HFFc6 (cell line): Measurements from ENCODE around the gene STRN. TPM values are rescaled to one million over a fixed set of nuclear protein-coding genes. Genes with fewer than 3 reads are reported as not detected.

Source experiments
- DNase-seq: peaks from one replicate; pipeline ENCODE4 v3.0.0-alpha.2; 2018
- H3K27ac Mint-ChIP-seq: 2 replicates; pipeline ENCODE4 v1.8.0; 2020; ENCODE audit warnings: mild to moderate bottlenecking, mixed read lengths
- H3K27me3 Mint-ChIP-seq: 2 replicates; pipeline ENCODE4 v1.8.0; 2021; ENCODE audit warnings: mild to moderate bottlenecking, moderate library complexity, mixed read lengths; ENCODE audit not compliant: insufficient read depth
- H3K36me3 Mint-ChIP-seq: 2 replicates; pipeline ENCODE4 v1.8.0; 2021; ENCODE audit warnings: low read depth, mixed read lengths
- H3K4me1 Mint-ChIP-seq: 2 replicates; pipeline ENCODE4 v1.8.0; 2020; ENCODE audit warnings: low read depth, mixed read lengths
- H3K4me3 Mint-ChIP-seq: 2 replicates; pipeline ENCODE4 v1.8.0; 2020; ENCODE audit warnings: mild to moderate bottlenecking, moderate library complexity, mixed read lengths
- H3K9me3 Mint-ChIP-seq: 2 replicates; pipeline ENCODE4 v1.8.0; 2020; ENCODE audit warnings: mild to moderate bottlenecking, mixed read lengths
- total RNA-seq, 6 experiments: library from RNA; stranded (reverse); fragmentation: NEBNext Ultra II Directional; extraction: Animal tissue kit (Norgen Biotek cat#: 25700); gene quantifications; 2 replicates in 1 of 6; 3 replicates in 5 of 6; pipeline ENCODE4 v1.2.3, GENCODE V29; 2021
- TF ChIP-seq, protein P1 (sequence below): fragments of 200-600 bp; sonication (generic); IDR thresholded peaks from 2 replicates; pipeline ENCODE4 v1.5.0; 2021; ENCODE audit warnings: antibody characterized with exemption, mild to moderate bottlenecking

STRN gene
- total RNA-seq, 6 experiments from 2014 or later, result 15.4 to 22.4 (median 20.0) TPM

DNA sequence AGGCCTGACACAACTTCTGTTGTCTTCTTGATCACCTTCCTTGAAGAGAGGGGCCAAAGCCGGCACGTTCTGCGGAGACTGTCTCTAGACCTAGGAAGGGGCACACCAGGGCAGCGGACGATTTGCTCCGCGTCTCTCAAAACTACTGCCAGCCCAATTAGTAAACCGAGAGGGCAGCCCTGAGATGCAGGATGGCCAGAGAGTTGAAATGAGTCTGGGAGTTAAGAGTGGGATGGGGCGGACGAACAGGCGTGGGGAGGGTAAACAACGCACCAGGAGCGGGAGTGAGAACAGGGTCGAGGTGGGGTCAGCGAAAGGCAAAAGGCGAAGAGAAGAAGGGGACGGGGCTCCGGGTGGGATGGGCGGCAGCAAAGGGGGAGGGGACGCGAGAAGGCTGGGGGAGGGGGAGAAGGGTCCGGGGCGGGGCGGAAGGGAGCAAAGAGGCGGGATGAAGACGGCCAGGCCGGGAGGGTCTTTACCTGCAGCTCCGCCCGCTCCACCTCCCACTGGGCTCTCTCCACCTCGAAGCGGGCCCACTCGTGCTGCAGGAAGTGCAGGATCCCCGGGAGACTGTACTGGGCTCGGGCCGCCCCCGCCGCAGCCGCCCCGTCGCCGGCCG lies 476 bp downstream of the STRN start:
- TF ChIP-seq, protein P1, sequence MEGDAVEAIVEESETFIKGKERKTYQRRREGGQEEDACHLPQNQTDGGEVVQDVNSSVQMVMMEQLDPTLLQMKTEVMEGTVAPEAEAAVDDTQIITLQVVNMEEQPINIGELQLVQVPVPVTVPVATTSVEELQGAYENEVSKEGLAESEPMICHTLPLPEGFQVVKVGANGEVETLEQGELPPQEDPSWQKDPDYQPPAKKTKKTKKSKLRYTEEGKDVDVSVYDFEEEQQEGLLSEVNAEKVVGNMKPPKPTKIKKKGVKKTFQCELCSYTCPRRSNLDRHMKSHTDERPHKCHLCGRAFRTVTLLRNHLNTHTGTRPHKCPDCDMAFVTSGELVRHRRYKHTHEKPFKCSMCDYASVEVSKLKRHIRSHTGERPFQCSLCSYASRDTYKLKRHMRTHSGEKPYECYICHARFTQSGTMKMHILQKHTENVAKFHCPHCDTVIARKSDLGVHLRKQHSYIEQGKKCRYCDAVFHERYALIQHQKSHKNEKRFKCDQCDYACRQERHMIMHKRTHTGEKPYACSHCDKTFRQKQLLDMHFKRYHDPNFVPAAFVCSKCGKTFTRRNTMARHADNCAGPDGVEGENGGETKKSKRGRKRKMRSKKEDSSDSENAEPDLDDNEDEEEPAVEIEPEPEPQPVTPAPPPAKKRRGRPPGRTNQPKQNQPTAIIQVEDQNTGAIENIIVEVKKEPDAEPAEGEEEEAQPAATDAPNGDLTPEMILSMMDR, result no peak
- Mint-ChIP-seq H3K36me3 (no peaks in the 10 kb centered on the region), H3K4me3 (peak overlapping the region; percentile 96), H3K4me1 (peaks cover 37% of the 10 kb centered on the region), H3K9me3 (no peaks in the 10 kb centered on the region), H3K27ac (peak overlapping the region; percentile 72), H3K27me3 (peaks cover 2% of the 10 kb centered on the region; the same call in 1 of the 2 replicates)
- no peak for DNase-seq

- DNase-seq, result no peak
- peaks cover 37% of the 10 kb centered on the region for H3K4me1 Mint-ChIP-seq
- peaks cover 2% of the 10 kb centered on the region; the same call in 1 of the 2 replicates for H3K27me3 Mint-ChIP-seq
- no peaks in the 10 kb centered on the region for H3K36me3 Mint-ChIP-seq
- H3K9me3 Mint-ChIP-seq, result no peaks in the 10 kb centered on the region
- TF ChIP-seq, protein P1, result no peak
- H3K27ac Mint-ChIP-seq, result peak overlapping the region; percentile 72
- peak overlapping the region; percentile 96 for H3K4me3 Mint-ChIP-seq
Measured at GRCh38 chr2:36965206-36965605, 1.1 kb downstream of the STRN start.

DNA sequence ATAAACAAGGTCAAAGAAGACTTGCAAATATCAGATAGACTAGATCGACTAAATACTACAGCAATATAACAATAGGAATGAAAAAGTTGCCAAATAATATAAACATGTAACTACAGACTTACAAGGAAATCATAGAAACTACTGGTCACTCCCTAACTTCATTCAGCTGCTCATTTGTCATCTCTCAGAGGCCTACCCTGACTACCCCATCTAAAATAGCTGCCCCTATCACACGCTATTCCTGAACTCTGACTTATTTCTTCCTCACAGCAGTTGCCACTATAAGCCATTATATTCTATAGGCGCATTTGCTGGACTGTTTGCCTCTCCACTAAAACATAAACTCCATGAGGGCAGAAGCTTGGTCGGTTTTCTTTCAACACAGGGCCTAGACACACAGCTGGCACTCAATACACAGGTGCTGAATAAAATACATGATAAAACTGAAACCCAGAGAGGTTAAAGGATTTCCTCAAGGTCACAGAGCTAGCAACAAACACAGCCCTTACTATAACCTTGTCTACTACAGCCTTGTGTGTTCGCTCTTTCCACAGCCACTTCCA lies 1.8 kb downstream of the STRN start:
- no peak for DNase-seq

DNA sequence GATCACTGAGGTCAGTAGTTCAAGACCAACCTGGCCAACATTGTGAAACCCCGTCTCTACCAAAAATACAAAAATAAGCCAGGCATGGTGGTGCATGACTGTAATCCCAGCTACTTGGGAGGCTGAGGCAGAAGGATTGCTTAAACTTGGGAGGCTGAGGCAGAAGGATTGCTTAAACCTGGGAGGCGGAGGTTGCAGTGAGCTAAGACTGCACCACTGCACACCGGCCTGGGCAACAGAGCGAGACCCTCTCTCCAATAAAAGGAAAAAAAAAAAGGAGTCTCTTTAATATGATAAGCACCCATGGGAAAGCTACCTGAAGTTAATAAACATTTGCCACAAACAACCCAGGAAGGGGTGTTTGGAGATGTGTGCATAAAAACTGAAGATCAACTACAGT lies 2.6 kb downstream of the STRN start:
- Mint-ChIP-seq H3K27ac (no peak overlapping the region), H3K4me1 (peaks cover 37% of the 10 kb centered on the region), H3K4me3 (no peak overlapping the region), H3K27me3 (peaks cover 2% of the 10 kb centered on the region; the same call in 1 of the 2 replicates), H3K9me3 (no peaks in the 10 kb centered on the region), H3K36me3 (no peaks in the 10 kb centered on the region)
- DNase-seq, result no peak
- TF ChIP-seq, protein P1, result no peak

More for the DNA sequence above, 1.8 kb downstream of the STRN start:
- Mint-ChIP-seq H3K27me3 (peaks cover 2% of the 10 kb centered on the region; the same call in 1 of the 2 replicates), H3K4me3 (peak overlapping the region; percentile 96), H3K9me3 (no peaks in the 10 kb centered on the region), H3K27ac (no peak overlapping the region; the same call in 1 of the 2 replicates), H3K4me1 (peaks cover 37% of the 10 kb centered on the region), H3K36me3 (no peaks in the 10 kb centered on the region)
- TF ChIP-seq, protein P1, result no peak

GRCh38 chr2:36963106-36963505 lies 3.2 kb downstream of the STRN start:
- Mint-ChIP-seq H3K36me3 (no peaks in the 10 kb centered on the region), H3K27me3 (peaks cover 2% of the 10 kb centered on the region; the same call in 1 of the 2 replicates), H3K4me3 (no peak overlapping the region), H3K27ac (no peak overlapping the region), H3K9me3 (no peaks in the 10 kb centered on the region), H3K4me1 (peaks cover 36% of the 10 kb centered on the region)
- TF ChIP-seq, protein P1, result no peak
- no peak for DNase-seq
